PC-9 (cell line): ENCODE data around the gene ESRRG.

Experiments
- CTCF ChIP-seq: fragments of 200-600 bp; sonication (generic); conservative IDR thresholded peaks from 2 replicates; pipeline ENCODE4 v1.6.1; 2017; ENCODE audit warnings: mixed run types, antibody characterized with exemption, mild to moderate bottlenecking, moderate library complexity
- EZH2 ChIP-seq: fragments of 200-600 bp; sonication (generic); IDR thresholded peaks from 2 replicates; pipeline ENCODE4 v1.8.0; 2017; ENCODE audit warnings: antibody characterized with exemption, low read depth

- no peak for TF ChIP-seq CTCF
- TF ChIP-seq EZH2 = no peak
Measured at GRCh38 chr1:216461466-216461865, 261.8 kb downstream of the ESRRG start.
